ENCODE data around the gene MTUS2.

- TF ChIP-seq CTCF (IDR thresholded peaks at IDR 0.05; ENCODE audit: low read depth, low read length, poor library complexity, severe bottlenecking) (no peak), EZH2phosphoT487 (IDR thresholded peaks at IDR 0.05; ENCODE audit: borderline replicate concordance, low read length) (no peak)
These were observed 654.9 kb downstream of the MTUS2 start for GRCh38 chr13:29474991-29475390.

All from DOHH2 (cell line).